ENCODE data around the gene MTMR8.
A peak's percentile ranks its signal among the peaks of the same experiment; 100 is the strongest.
"Not testable (repeated sequence)": the region's sequence is repeated elsewhere in the genome, so short reads cannot be mapped to it uniquely, and the experiment has no call there.

The MTMR8 gene

DNA sequence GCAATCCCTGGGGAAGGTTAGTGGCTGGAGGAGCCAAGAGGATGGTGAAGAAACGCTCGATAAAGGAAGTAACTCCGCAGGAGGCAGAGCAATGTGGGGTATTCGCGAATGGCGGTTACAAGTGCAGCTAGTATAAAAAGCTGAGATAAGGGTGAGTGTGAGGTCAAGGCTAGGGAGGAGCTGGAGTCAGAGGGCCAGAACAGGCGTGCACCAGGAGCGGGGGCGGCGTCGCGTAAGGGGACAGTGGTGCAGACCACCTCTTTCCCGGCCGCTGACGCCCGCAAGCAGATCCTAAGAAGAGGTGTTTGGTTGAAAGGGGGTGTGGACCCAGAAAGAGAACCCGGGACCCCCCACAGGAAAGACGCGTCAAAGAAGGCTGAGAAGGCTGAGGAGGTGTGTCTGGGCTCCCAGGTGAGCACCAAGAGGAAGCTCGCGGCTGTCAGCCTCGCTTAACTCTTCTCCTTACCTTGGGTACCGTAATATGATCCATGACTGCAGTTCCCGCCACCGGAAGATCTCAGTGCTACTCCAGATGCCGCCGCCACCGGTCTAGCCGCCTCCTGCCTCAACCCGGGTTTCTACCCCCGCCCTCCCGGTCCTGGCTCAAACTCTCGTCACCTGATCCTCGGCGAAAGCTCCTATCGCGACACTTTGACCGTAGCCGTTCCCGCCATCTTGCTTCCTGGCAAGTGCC is at the start of gene MTMR8:
MTMR8 (minus strand) TSS at position 579 of the 694 bp plus-strand sequence; CDS start at position 490, 89 bp downstream.
- peak; percentile 80 for DNase-seq

DNA sequence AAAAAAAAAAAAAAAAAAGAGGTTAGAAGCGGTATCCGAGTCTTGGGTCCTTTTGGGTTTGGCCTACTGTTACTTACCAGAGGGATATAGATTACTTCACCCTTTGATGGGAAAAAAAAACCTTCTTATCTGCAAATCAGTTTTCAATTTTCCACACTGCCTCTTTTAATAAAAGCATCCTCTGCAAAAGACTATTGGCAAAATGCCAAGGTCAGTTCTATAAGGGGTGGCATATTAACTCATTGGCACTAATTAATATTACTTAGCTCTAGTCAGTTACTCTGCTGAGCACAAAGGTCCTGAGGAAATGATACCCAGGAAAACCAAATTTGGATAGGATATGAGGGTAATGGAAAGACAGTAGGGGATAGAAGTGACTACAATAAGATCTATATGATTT is 44.3 kb upstream of the MTMR8 start:
- DNase-seq: no peak

DNA sequence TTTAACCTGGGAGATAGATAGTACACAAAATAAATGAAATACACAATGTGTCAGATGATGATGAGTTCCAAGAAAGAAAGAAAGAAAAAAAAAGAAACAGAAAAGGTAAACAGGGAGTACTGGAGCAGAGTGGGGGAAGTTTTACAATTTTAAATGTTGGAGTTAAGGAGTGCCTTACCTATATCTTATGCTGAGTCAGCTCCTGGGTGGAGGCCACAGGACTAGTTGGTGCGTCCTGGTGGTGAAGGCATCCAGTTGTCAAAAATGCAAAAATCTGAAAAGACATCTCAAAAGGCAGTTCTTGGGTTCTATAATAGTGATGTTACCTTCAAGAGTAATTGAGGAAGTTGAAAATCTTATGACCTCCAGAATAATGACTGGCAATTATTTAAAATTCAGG is 42.4 kb upstream of the MTMR8 start:
- no peak for DNase-seq

DNA sequence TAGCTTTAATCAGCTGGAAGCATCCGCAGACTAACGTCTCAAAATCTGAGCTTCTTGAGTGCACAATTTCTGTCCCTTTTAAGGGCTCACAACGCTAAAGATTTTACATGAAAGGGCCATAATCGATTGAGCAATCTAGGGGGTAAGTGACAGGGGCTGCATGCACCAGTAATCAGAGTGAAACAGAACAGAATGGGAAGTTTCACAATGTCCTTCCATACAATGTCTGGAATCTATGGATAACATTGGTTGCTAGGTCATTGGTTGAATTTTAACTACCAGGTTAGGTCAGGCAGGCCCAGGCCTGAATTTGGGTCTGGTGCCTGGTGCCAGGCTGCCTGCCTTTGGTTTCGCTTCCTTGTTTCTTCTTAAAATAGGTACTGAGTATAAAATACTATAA is 42.0 kb upstream of the MTMR8 start:
- DNase-seq: no peak

DNA sequence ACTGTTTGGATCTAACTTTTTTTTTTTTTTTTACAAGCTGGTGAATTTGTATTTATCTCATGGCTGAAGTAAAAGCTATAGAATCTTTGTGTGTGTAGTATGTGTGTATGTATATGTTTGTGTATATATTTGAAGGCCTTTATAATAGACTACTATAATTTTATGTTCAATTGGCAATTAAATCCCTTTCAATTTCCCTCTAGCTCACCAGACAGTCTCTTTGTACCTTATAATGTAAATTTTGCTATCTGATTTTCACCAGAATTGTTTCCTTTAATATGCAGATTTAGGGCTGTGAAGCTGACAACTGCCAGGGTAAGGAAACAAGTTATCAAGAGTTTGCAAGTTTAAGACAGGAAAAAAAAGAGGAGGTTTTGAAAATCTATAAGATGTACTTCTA is 33.1 kb upstream of the MTMR8 start:
- DNase-seq: no peak

DNA sequence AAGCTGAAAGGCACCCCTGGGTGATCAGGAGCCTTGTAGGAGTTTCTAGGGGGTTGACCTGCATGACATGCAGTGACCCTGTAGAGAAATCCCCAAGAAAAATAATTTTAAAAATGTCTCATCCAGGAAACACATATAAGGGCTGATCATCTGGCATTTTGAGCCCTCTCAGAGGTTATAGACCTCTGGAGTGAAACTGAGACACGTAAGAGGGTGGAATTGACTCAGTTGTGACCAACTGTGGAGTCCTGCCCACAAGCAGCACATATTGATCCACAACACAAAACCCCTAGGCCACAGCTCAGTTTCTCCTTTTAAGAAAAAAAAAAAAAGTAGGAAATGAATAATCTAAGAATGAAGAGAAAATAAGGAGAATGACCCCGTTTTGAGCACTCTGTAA is 32.5 kb upstream of the MTMR8 start:
- DNase-seq: no peak

DNA sequence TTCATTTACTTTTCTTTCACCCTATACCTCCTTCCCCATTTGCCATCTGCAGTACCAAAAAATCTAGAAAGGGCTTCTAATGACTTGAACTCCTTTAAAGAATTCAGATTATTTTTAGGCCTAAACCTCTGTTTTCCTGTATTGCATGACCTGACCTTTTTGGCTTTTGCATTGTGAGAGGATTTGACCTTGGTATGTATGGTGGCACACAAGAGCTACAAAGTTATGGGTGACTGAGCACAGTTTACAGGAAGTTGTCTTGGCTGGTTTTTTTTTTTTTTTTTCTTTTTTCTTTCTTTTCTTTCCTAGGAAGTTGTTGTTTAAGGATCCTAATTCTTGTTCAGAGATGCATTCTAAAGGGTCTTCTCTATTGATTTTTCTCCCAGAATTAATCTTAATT is 32.0 kb upstream of the MTMR8 start:
- no peak for DNase-seq

DNA sequence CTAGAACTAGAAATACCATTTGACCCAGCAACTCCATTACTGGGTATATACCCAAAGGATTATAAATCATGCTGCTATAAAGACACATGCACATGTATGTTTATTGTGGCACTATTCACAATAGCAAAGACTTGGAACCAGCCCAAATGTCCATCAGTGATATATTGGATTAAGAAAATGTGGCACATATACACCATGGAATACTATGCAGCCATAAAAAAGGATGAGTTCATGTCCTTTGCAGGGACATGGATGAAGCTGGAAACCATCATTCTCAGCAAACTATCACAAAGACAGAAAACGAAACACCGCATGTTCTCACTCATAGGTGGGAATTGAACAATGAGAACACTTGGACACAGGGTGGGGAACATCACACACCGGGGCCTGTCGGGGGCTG is 14.5 kb upstream of the MTMR8 start:
- not testable (repeated sequence) for DNase-seq

DNA sequence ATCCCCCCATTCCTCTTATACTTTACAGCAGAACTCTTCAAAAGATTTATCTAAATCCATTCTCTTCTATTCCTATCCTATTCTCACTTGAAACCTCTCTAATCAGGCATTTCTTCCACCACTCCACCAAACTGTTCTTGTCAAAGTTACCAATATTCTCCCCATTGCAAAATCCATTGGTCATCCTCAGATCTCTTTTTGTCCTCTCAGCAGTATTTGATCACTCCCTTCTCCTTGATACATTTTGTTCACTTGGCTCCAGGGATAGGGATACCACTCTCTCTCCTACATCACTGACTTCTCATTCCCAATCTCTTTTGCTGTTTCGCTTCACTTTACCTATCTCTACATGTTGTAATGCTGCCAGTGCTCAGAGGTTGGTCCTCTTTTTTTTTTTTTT is 2.8 kb upstream of the MTMR8 start:
- no peak for DNase-seq

DNA sequence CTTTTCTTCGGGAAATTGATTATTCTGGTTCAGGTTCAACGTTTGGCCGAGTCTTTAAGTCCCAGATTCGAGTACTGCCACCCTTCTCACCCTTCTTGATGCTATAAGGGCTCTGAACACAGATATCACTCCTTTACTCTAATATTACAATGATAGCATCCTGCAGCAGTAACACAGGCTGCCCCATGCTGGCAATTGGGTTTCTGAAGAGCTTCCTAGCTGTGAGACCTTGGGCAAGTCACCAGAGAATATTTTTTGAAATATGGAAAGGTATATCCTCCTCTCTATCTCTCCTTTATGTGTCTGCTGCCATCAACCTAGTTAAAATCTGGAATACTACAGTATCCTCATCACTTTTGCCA is 297 bp upstream of the MTMR8 start:
- DNase-seq: no peak

DNA sequence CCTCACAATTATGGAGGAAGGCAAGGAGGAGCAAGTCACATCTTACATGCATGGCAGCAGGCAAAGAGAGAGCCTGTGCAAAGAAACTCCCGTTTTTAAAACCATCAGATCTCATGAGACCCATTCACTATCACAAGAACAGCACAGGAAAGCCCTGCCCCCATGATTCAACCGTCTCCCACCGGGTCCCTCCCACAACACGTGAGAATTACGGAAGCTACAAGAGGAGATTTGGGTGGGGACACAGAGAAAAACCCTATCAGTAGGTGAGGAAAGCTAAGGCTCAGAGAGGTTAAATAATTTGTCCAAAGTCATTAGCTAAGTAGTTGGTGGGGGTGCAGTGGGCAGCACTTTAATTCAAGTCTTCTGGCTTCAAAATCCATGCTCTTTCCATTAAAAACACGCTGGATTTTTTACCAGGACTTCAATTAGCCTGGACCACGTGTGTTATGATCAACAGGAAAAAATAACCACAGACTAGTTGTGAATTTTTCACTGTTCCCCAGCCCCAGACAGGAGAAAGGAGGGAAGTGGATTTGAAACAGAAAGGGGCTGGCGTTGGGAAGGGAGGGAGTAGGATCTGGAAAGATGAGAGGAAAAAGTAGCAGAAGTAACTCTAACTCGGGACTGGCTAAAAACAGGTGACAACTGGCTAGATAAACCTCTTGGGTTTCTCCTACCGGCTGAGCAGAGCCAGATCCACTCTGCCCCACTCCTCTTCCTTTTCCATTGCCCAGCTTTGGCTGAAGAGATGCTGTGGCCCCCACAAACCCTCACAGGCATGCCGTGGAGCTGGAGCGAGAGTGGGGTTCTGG is 986 bp downstream of the MTMR8 start:
- DNase-seq: no peak

DNA sequence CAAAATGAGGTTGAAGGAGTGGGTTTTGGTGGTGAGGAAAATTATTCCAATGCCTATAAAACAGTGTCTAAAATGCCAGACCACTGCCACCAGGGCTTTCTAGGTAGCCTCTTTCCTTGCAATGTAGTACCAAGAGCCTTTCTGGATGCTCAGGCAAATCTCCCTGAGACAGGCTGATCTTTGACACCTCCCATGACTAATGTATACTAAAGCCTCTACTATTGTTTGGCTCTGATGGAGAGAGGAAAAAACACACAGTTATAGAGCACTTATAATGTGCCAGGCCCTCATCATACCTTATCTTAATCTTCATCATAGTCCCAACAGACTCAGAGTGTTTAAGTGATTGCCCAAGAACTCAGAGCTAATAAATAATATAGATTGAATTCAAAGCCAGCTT is 5.8 kb downstream of the MTMR8 start:
- DNase-seq: no peak

DNA sequence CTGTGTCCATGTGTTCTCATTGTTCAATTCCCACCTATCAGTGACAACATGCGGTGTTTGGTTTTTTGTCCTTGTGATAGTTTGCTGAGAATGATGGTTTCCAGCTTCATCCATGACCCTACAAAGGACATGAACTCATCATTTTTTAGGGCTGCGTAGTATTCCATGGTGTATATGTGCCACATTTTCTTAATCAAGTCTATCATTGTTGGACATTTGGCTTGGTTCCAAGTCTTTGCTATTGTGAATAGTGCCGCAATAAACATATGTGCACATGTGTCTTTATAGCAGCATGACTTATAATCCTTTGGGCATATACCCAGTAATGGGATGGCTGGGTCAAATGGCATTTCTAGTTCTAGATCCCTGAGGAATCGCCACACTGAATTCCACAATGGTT is 14.5 kb downstream of the MTMR8 start:
- not testable (repeated sequence) for DNase-seq

DNA sequence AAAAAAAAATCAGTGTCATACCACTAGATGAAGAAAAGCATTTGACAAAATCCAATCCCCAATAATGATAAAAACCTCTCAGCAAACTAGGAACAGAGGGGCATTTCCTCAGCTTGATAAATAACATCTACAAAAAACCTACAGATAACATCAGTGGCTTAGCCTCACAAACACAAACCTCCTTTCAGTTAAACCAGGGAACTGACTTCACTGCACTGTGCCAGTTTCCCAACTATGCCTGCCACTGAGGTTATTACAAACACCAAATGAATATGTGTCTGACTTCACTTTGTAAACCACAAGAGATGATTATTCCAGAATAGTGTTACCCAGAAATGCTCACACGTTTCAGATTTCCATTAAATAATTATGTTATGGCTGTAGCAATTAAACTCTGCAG is 15.3 kb downstream of the MTMR8 start:
- DNase-seq: no peak

DNA sequence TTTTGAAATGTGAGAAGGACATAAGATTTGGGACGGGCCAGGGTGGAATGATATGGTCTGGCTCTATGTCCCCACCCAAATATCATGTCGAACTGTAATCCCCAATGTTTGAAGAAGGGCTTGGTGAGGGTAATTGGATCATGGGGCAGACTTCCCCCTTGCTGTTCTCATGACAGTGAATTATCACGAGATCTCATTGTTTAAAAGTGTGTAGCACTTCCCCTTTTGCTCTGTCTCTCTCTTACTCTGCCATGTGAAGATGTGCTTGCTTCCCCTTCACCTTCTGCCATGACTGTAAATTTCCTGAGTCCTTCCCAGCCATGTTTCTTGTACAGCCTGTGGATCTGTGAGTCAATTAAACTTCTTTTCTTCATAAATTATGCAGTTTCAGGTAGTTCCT is 17.5 kb downstream of the MTMR8 start:
- DNase-seq: no peak

DNA sequence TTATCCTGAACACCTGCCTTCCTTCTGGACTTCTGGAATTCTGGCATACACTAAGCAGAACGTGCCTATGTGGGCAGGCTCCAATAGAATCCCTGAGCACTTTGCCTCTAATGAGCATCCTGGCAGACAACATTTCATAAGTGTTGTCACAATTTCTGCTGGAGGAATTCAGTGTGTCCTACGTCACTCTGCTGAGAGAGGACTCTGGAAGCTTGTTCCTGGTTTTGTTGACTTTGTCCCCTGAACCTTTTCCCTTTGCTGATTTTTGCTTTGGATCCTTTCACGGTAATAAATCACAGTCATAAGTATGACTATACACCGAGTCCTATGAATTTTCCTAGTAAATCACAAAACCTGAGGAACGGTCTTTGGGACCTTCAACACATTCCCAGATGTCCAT is 43.2 kb downstream of the MTMR8 start:
- DNase-seq: no peak

DNA sequence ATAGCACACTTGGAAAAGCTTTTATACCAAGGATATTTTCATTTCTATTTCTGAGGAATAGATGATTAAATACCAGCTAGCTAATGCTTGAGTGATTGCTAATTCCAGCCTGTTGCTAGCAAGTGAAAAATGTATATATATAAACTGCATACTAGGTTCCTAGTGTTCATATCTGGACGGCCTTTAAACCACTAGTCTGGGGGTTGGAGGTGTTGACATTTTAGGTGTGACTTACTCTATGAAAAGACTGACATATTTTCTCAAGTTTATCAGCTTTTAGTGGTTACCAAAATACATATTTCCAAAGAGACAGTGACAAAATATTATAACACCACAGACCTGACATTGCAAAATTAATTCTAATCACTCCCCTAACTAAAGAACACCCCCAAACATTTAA is 44.7 kb downstream of the MTMR8 start:
- no peak for DNase-seq

DNA sequence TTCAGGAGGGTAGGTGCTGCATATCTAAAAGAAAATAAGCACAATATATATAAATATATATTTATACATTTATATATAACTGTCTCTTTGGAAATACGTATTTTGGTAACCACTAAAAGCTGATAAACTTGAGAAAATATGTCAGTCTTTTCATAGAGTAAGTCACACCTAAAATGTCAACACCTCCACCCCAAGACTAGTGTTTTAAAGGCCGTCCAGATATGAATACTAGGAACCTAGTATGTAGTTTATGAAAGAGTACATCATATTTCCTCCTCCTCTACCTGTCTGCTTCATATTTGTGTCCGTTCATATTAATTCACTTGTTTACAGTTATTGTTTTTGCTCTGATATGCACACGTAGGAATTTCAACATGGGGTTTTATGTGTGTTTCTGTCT is 45.2 kb downstream of the MTMR8 start:
- no peak for DNase-seq

DNA sequence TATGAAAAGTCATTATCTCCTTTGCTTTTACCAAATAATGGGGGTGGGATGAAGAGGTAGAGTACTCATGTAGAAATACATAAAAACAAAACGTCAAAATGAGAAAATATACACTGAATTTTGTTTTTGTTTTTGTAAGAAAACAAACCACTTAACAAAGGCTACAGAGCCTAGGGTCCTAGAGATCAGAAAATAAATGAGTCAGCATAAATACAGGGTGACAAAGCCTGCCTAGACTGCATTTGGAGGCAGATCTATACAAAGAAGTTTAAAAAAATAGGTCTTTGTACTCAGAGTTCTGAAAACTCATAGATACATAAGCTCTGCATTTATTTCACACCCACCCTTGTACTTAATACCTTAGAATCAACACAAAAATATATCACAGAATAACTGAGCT is 52.4 kb downstream of the MTMR8 start:
- DNase-seq: no peak

DNA sequence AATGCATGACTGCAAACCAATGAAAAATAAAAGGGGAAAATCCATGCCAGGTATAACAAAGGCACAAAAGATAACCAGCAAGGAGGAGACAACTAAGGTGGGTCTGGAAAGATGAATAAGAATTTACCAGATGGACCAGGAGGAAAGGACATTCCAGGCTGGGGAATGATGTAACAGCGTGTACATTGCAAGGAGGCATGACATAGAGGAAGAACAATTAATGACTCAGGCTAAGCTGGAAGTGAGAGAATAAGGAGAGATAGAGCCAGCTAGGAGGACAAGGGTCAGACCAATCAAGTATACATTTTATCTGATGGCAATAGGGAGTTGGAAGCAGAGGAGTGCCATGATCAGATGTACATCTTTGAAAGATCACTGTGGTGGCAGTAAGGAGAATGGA is 57.0 kb downstream of the MTMR8 start:
- no peak for DNase-seq

DNA sequence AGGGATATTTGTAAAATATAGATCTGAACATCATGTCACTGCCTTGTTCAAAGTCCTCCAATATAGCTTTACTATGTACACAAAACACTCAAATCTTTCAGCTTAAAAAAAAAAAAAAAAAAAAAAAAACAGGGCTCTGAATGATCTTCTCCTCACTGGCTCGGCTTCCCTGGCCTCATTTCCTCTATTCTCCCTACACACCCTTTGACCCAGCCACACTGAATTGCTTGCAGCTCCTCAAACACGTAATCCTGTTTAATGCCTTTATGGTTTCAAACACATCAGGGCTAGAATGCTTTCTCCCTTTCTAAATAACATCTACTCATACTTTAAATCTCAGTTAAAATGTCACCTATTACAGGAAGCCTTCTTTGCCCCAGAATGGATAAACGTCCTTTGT is 60.8 kb downstream of the MTMR8 start:
- DNase-seq: no peak

DNA sequence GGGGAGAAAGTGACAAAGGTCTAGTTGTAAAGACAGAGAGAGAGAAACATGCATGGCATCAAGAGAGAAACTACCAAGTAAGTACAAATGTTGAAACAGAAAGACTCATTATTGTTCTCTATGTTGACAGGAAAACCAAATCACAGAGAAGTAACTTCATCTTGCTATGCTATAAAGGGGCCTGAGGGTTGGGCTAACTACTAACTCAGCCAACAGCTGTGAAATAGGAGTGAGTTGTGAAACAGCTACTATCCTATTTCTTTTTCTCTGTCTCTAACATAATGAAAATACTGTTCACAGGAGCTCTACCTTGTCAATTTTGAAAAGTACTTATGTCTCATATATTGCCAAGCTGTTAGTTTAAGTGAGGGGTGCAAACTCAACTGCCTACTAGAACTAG is 65.0 kb downstream of the MTMR8 start:
- DNase-seq: no peak

DNA sequence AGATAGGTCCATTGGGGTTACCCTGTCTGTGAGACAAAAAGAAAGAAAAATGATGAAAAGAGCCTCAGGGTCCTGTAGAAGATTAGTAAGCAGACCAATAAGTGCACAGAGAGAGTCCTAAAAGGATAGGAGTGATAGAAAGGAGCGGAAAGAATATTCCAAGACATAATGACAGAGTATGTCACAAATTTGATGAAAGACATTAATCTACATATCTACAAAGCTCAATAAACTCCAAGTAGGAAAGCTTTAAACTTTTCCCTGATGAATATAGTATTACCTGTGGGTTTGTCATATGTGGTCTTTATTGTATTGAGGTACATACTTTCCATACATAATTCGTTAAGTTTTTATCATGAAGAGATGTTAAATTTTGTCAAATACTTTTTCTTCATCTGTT is 73.7 kb downstream of the MTMR8 start:
- no peak for DNase-seq

DNA sequence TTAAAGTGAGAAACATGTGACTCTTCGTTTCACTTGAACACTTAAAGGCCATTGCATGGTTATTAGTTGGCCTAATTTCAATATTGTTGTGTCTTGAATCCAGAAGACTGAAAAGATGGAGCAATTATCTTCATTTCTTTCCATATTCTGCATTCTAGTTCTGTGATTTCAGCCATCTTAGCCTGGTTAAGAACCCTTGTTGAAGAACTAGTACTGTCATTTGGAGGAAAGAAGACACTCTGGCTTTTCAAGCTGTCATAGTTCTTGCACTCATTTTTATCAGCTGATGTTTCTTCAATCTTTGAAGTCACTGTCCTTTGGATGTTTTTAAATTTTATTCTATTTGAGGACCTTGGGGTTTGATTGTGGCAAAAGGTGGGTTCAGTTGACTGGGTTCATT is 81.6 kb downstream of the MTMR8 start:
- no peak for DNase-seq

DNA sequence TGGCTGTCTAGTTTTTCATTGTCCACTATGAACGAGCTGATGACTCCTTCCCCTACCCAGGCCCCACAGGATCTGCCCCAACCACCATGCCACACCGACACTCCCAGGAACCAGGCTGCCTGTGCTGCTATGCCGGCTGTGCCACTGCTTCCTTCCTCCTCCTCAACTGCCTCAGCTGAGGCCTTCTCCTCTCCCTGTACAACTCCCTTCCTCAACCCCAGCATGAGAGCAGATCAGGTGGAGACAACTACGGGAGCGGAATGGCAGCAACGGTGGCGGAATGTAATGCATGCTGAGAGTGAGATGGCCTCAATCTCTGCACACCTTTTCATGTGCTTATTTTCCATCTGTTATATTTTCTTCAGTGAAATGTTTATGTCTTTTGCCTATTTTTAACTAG is 88.5 kb downstream of the MTMR8 start:
- no peak for DNase-seq

Measured in activated naive CD4-positive, alpha-beta T cell treated with Interleukin-2 at 50 U/mL for 16 hours (primary cell).